ENCODE results near the gene KIAA1217. TPM values are rescaled to one million over a fixed set of nuclear protein-coding genes. Genes with fewer than 3 reads are reported as not detected.

KIAA1217 gene
- polyA plus RNA-seq, 1 of the 3 experiments (the other 2 are of a cell fraction), result 7.2 TPM

GRCh38 chr10:24397662-24398061 lies 188.7 kb downstream of the KIAA1217 start:
- Histone ChIP-seq H3K27me3 (ENCODE audit: insufficient read depth) (no peaks in the 10 kb centered on the region), H3K4me3 (ENCODE audit: low read depth in 2 of 2, low read length in 1 of 2) (no peak overlapping the region), H3F3A (replicated peaks; ENCODE audit: insufficient read depth) (no peaks in the 10 kb centered on the region), H3K4me2 (no peak overlapping the region), H3K27ac (ENCODE audit: low read depth in 2 of 2, low read length in 1 of 2) (no peak overlapping the region), H3K4me1 (ENCODE audit: control insufficient read depth in 1 of 2, insufficient read depth in 2 of 2, low read depth in 1 of 2, low read length in 1 of 2) (peaks cover 0 to 8% of the 10 kb centered on the region in 2 experiments; a peak in 3 of 4 replicates), H3K9me3 (no peaks in the 10 kb centered on the region), H2AFZ (ENCODE audit: low read depth) (no peak overlapping the region), H4K20me1 (ENCODE audit: insufficient read depth) (no peaks in the 10 kb centered on the region), H3K9ac (no peak overlapping the region), H3K9me2 (no peaks in the 10 kb centered on the region), H3K79me2 (ENCODE audit: insufficient read depth) (no peaks in the 10 kb centered on the region), H3K36me3 (replicated peaks in 1 of 2; ENCODE audit: control insufficient read depth in 1 of 2, insufficient read depth in 2 of 2, low read length in 1 of 2) (no peaks in the 10 kb centered on the region)
- ChIA-PET POLR2A (no interaction called here), CTCF (interaction anchor here (1.0 kb wide), 1 partner anchor 403 kb away, joined by 4 read pairs; no protein-coding TSS in a partner anchor)
- WGBS (ENCODE audit: low lambda C conversion rate), result 92% methylated on average over 2 of the region's 2 CpGs
- no peak for DNase-seq
- TF ChIP-seq, protein P1, sequence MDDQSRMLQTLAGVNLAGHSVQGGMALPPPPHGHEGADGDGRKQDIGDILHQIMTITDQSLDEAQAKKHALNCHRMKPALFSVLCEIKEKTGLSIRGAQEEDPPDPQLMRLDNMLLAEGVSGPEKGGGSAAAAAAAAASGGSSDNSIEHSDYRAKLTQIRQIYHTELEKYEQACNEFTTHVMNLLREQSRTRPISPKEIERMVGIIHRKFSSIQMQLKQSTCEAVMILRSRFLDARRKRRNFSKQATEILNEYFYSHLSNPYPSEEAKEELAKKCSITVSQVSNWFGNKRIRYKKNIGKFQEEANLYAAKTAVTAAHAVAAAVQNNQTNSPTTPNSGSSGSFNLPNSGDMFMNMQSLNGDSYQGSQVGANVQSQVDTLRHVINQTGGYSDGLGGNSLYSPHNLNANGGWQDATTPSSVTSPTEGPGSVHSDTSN (IDR thresholded peaks at IDR 0.05), result no peak
- no peak for TF ChIP-seq JUND (IDR thresholded peaks at IDR 0.05)
- no peak for TF ChIP-seq FOXJ3 (CRISPR knock-in tag; IDR thresholded peaks at IDR 0.05)
- no peak for TF ChIP-seq RAD21 (IDR thresholded peaks at IDR 0.05; ENCODE audit: low read length)
- TF ChIP-seq, protein P2, sequence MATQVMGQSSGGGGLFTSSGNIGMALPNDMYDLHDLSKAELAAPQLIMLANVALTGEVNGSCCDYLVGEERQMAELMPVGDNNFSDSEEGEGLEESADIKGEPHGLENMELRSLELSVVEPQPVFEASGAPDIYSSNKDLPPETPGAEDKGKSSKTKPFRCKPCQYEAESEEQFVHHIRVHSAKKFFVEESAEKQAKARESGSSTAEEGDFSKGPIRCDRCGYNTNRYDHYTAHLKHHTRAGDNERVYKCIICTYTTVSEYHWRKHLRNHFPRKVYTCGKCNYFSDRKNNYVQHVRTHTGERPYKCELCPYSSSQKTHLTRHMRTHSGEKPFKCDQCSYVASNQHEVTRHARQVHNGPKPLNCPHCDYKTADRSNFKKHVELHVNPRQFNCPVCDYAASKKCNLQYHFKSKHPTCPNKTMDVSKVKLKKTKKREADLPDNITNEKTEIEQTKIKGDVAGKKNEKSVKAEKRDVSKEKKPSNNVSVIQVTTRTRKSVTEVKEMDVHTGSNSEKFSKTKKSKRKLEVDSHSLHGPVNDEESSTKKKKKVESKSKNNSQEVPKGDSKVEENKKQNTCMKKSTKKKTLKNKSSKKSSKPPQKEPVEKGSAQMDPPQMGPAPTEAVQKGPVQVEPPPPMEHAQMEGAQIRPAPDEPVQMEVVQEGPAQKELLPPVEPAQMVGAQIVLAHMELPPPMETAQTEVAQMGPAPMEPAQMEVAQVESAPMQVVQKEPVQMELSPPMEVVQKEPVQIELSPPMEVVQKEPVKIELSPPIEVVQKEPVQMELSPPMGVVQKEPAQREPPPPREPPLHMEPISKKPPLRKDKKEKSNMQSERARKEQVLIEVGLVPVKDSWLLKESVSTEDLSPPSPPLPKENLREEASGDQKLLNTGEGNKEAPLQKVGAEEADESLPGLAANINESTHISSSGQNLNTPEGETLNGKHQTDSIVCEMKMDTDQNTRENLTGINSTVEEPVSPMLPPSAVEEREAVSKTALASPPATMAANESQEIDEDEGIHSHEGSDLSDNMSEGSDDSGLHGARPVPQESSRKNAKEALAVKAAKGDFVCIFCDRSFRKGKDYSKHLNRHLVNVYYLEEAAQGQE (IDR thresholded peaks at IDR 0.05; ENCODE audit: low read depth, low read length), result no peak
- TF ChIP-seq FOSL2 (IDR thresholded peaks at IDR 0.05; ENCODE audit: borderline replicate concordance, low read depth), result no peak
- no peak for TF ChIP-seq TEAD4 (IDR thresholded peaks at IDR 0.05; ENCODE audit: borderline replicate concordance, insufficient read depth)
- TF ChIP-seq, protein P3, sequence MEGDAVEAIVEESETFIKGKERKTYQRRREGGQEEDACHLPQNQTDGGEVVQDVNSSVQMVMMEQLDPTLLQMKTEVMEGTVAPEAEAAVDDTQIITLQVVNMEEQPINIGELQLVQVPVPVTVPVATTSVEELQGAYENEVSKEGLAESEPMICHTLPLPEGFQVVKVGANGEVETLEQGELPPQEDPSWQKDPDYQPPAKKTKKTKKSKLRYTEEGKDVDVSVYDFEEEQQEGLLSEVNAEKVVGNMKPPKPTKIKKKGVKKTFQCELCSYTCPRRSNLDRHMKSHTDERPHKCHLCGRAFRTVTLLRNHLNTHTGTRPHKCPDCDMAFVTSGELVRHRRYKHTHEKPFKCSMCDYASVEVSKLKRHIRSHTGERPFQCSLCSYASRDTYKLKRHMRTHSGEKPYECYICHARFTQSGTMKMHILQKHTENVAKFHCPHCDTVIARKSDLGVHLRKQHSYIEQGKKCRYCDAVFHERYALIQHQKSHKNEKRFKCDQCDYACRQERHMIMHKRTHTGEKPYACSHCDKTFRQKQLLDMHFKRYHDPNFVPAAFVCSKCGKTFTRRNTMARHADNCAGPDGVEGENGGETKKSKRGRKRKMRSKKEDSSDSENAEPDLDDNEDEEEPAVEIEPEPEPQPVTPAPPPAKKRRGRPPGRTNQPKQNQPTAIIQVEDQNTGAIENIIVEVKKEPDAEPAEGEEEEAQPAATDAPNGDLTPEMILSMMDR (IDR thresholded peaks at IDR 0.05), result no peak
- no peak for TF ChIP-seq GABPA (IDR thresholded peaks at IDR 0.05; ENCODE audit: low read depth)
- no peak for TF ChIP-seq ELF1 (IDR thresholded peaks at IDR 0.05)
- TF ChIP-seq EP300 (IDR thresholded peaks at IDR 0.05; ENCODE audit: borderline replicate concordance in 1 of 2, low read depth in 1 of 2, low read length in 1 of 2), result no peak
- no peak for TF ChIP-seq MXI1 (IDR thresholded peaks at IDR 0.05; ENCODE audit: low read depth, low read length)
- TF ChIP-seq MEF2A (IDR thresholded peaks at IDR 0.05; ENCODE audit: borderline replicate concordance, low read depth), result no peak
- TF ChIP-seq, protein P4, sequence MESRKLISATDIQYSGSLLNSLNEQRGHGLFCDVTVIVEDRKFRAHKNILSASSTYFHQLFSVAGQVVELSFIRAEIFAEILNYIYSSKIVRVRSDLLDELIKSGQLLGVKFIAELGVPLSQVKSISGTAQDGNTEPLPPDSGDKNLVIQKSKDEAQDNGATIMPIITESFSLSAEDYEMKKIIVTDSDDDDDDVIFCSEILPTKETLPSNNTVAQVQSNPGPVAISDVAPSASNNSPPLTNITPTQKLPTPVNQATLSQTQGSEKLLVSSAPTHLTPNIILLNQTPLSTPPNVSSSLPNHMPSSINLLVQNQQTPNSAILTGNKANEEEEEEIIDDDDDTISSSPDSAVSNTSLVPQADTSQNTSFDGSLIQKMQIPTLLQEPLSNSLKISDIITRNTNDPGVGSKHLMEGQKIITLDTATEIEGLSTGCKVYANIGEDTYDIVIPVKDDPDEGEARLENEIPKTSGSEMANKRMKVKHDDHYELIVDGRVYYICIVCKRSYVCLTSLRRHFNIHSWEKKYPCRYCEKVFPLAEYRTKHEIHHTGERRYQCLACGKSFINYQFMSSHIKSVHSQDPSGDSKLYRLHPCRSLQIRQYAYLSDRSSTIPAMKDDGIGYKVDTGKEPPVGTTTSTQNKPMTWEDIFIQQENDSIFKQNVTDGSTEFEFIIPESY (IDR thresholded peaks at IDR 0.05; ENCODE audit: borderline replicate concordance, low read depth), result no peak
- TF ChIP-seq RFX5 (IDR thresholded peaks at IDR 0.05; ENCODE audit: low read length), result no peak
- TF ChIP-seq, protein P5, sequence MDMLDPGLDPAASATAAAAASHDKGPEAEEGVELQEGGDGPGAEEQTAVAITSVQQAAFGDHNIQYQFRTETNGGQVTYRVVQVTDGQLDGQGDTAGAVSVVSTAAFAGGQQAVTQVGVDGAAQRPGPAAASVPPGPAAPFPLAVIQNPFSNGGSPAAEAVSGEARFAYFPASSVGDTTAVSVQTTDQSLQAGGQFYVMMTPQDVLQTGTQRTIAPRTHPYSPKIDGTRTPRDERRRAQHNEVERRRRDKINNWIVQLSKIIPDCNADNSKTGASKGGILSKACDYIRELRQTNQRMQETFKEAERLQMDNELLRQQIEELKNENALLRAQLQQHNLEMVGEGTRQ (IDR thresholded peaks at IDR 0.05; ENCODE audit: borderline replicate concordance, low read depth, low read length), result no peak
- no peak for TF ChIP-seq POLR2AphosphoS5 (IDR thresholded peaks at IDR 0.05; ENCODE audit: low read depth, low read length)
- no peak for TF ChIP-seq EZH2phosphoT487 (IDR thresholded peaks at IDR 0.05; ENCODE audit: borderline replicate concordance, low read depth)
- TF ChIP-seq RCOR1 (IDR thresholded peaks at IDR 0.05; ENCODE audit: low read length), result no peak
